WTC11 (cell line): ENCODE data around the gene AKT3. TPM values are rescaled to one million over a fixed set of nuclear protein-coding genes. Genes with fewer than 3 reads are reported as not detected.

Experiments
- ATAC-seq: fragments of 200-7000 bp; cut with Tn5 transposase; 2 replicates; pipeline ENCODE4 v1.10.0; 2021; ENCODE audit warnings: mild to moderate bottlenecking, moderate library complexity
- CTCF ChIA-PET: fragments of 300-600 bp; sonication (Branson Sonifier 250); formaldehyde crosslinking; loops from one replicate; lab custom pipeline; 2021; ENCODE audit warnings: antibody characterized with exemption; lab: Charles Lee
- POLR2A ChIA-PET: fragments of 350-600 bp; sonication (Branson Sonifier 250); formaldehyde crosslinking; loops from one replicate; lab custom pipeline; 2021; ENCODE audit warnings: antibody characterized with exemption; lab: Charles Lee
- DNase-seq: peaks from one replicate; pipeline ENCODE4 v3.0.0; 2021; ENCODE audit warnings: low spot score
- H3K27ac Mint-ChIP-seq: 2 replicates; pipeline ENCODE4 v1.8.0; 2021; ENCODE audit warnings: mixed read lengths
- H3K27me3 Mint-ChIP-seq: 2 replicates; pipeline ENCODE4 v1.8.0; 2021; ENCODE audit warnings: low read depth, mild to moderate bottlenecking, moderate library complexity, mixed read lengths
- H3K36me3 Mint-ChIP-seq: 2 replicates; pipeline ENCODE4 v1.8.0; 2021; ENCODE audit warnings: mixed read lengths
- H3K4me1 Mint-ChIP-seq: 2 replicates; pipeline ENCODE4 v1.8.0; 2022; ENCODE audit warnings: mixed read lengths
- H3K4me3 Mint-ChIP-seq: 2 replicates; pipeline ENCODE4 v1.8.0; 2021; ENCODE audit warnings: mild to moderate bottlenecking, moderate library complexity, mixed read lengths
- H3K9me3 Mint-ChIP-seq: 2 replicates; pipeline ENCODE4 v1.8.0; 2021; ENCODE audit warnings: mixed read lengths
- CREB1 ChIP-seq: sonication (generic); formaldehyde crosslinking; IDR thresholded peaks from 2 replicates; pipeline ENCODE4 v1.8.0; 2023; ENCODE audit warnings: mild to moderate bottlenecking, missing genetic modification reagents
- ETV6 ChIP-seq: sonication (generic); formaldehyde crosslinking; IDR thresholded peaks from 2 replicates; pipeline ENCODE4 v1.8.1; 2022; ENCODE audit warnings: mild to moderate bottlenecking, missing genetic modification reagents
- GABPB1 ChIP-seq: sonication (generic); formaldehyde crosslinking; IDR thresholded peaks from 2 replicates; pipeline ENCODE4 v1.8.1; 2023; ENCODE audit warnings: mild to moderate bottlenecking, missing genetic modification reagents
- IRF1 ChIP-seq: sonication (generic); formaldehyde crosslinking; IDR thresholded peaks from 2 replicates; pipeline ENCODE4 v1.8.0; 2023; ENCODE audit warnings: missing genetic modification reagents
- JAZF1 ChIP-seq: fragments of 250-450 bp; sonication (Bioruptor Pico); IDR thresholded peaks from 2 replicates; pipeline ENCODE4 v1.9.0; 2021; ENCODE audit warnings: moderate library complexity, mild to moderate bottlenecking, inconsistent platforms
- KAT7 ChIP-seq: sonication (generic); formaldehyde crosslinking; IDR thresholded peaks from 2 replicates; pipeline ENCODE4 v1.8.1; 2023; ENCODE audit warnings: missing genetic modification reagents, mild to moderate bottlenecking, borderline replicate concordance
- NFE2L1 ChIP-seq: sonication (generic); formaldehyde crosslinking; IDR thresholded peaks from 2 replicates; pipeline ENCODE4 v1.8.1; 2023; ENCODE audit warnings: missing genetic modification reagents
- NR3C1 ChIP-seq: sonication (generic); formaldehyde crosslinking; conservative IDR thresholded peaks from 2 replicates; pipeline ENCODE4 v1.8.1; 2023; ENCODE audit warnings: low read depth, mild to moderate bottlenecking, missing genetic modification reagents
- PRRX2 ChIP-seq: fragments of 250-450 bp; sonication (Bioruptor Pico); IDR thresholded peaks from 2 replicates; pipeline ENCODE4 v1.8.0; 2021; ENCODE audit warnings: mild to moderate bottlenecking
- SP1 ChIP-seq: sonication (generic); formaldehyde crosslinking; conservative IDR thresholded peaks from 2 replicates; pipeline ENCODE4 v1.8.1; 2022; ENCODE audit warnings: missing genetic modification reagents
- TEAD1 ChIP-seq: sonication (generic); formaldehyde crosslinking; IDR thresholded peaks from 2 replicates; pipeline ENCODE4 v1.8.0; 2022; ENCODE audit warnings: mild to moderate bottlenecking, missing genetic modification reagents
- ZNF281 ChIP-seq: sonication (generic); formaldehyde crosslinking; IDR thresholded peaks from 2 replicates; pipeline ENCODE4 v1.8.0; 2023; ENCODE audit warnings: mild to moderate bottlenecking, missing genetic modification reagents
- ZNF416 ChIP-seq: fragments of 250-450 bp; sonication (Bioruptor Pico); IDR thresholded peaks from 2 replicates; pipeline ENCODE4 v1.9.0; 2021; ENCODE audit warnings: mild to moderate bottlenecking, inconsistent platforms
- total RNA-seq: library from RNA; stranded (reverse); gene quantifications from 3 replicates; pipeline ENCODE4 v1.2.3, GENCODE V29; 2021
- TF ChIP-seq, protein P1 (sequence below): sonication (generic); formaldehyde crosslinking; conservative IDR thresholded peaks from 2 replicates; pipeline ENCODE4 v1.8.1; 2023; ENCODE audit warnings: mild to moderate bottlenecking, low read depth, missing genetic modification reagents, moderate library complexity
- TF ChIP-seq, protein P2 (sequence below): fragments of 200-600 bp; IDR thresholded peaks from 2 replicates; pipeline ENCODE4 v1.8.0; 2022; ENCODE audit warnings: antibody characterized with exemption
- TF ChIP-seq, protein P3 (sequence below): sonication (generic); formaldehyde crosslinking; IDR thresholded peaks from 2 replicates; pipeline ENCODE4 v1.8.1; 2023; ENCODE audit warnings: mild to moderate bottlenecking, missing genetic modification reagents, moderate library complexity

Gene AKT3
- total RNA-seq, 1 experiment from 2014 or later: 38.5 TPM

- TF ChIP-seq IRF1 (CRISPR knock-in tag): no peak
- TF ChIP-seq KAT7 (CRISPR knock-in tag): no peak
- no peak for TF ChIP-seq ZNF416 (CRISPR knock-in tag)
- no peak for TF ChIP-seq NFE2L1 (CRISPR knock-in tag)
- no peak for TF ChIP-seq NR3C1 (CRISPR knock-in tag)
- TF ChIP-seq SP1 (CRISPR knock-in tag): no peak
- no peak for TF ChIP-seq JAZF1 (CRISPR knock-in tag)
- no peak for TF ChIP-seq GABPB1 (CRISPR knock-in tag)
- TF ChIP-seq PRRX2 (CRISPR knock-in tag): no peak
Measured at GRCh38 chr1:243508303-243508713, 341.7 kb downstream of the AKT3 start (continued).

DNA sequence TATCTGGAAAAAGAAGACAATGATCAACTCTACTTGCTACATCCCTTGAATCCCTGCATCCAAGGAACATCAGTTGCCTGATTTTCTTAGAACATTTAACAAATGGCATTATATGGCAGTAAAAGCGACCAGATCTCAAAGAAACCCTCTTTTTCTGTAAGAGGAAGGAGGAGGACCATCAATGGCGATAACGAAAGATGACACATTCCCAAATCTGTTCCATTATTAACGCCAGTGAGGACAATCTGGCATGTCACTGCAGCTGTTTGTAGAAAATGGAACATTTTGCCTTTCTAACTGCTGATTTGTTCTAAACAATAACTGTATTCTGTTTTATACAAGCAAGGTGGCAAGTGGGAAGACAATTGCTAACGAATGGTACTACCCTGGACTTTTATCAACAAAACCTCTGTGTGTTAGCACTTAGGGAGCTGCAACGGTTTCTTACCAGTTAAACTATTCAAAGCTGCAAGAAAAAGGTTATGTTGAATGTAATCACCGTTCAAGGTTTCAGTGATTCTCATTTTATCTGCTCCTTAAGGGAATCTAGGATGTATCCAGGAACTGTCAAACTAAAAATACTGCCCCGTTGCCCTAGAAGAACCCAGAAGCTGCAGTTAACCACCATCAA is 342.3 kb downstream of the AKT3 start:
- POLR2A ChIA-PET: interaction anchor here (0.8 kb wide), 1 partner anchor 98 kb away, joined by 7 read pairs; no protein-coding TSS in a partner anchor
- CTCF ChIA-PET: interaction anchor here (1.1 to 1.5 kb wide), 3 partner anchors 15 to 32 kb away, joined by 3 to 4 read pairs (median 3); no protein-coding TSS in a partner anchor
- ATAC-seq: no peak

DNA sequence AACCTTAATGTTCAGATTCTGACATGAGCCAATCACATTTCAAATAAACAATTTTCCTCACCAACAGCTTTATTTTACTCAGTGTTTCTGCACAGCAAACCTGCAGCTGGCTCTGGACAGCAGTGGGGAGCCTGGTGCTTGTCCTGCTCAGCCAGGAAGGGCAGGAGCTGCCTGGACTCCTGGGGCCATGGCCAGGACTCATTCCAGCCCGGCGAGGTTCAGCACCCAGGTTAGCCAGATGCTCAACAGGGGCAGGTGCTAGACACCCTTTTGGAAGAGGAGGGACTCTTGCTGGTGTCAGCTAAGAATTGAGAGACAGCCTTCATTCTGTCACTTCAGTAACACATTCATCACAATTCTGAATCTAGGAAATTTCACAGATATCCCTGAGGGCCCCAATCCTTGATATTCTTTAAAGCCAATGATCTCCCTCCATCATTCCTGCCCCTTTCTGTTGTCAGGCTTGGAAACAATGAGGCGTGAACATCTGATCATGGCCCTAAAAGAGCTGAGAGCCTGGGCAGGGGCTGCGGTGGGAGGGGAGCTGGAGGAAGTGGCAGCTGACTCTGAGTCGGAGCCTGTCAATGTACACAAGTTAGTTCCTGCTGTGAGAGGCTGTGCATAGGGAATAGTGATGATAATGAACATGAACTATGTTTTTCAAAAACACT is 342.9 kb downstream of the AKT3 start:
- CTCF ChIA-PET: interaction anchor here (1.1 to 1.5 kb wide), 3 partner anchors 14 to 31 kb away, joined by 3 to 4 read pairs (median 3); no protein-coding TSS in a partner anchor
- no peak overlapping the region for H3K4me3 Mint-ChIP-seq
- POLR2A ChIA-PET: no interaction called here
- H3K9me3 Mint-ChIP-seq: no peaks in the 10 kb centered on the region
- H3K4me1 Mint-ChIP-seq: peaks cover 44% of the 10 kb centered on the region
- ATAC-seq (peak; percentile 66), DNase-seq (no peak)
- no peaks in the 10 kb centered on the region for H3K27me3 Mint-ChIP-seq
- peaks cover 19% of the 10 kb centered on the region for H3K36me3 Mint-ChIP-seq
- H3K27ac Mint-ChIP-seq: no peak overlapping the region
- TF ChIP-seq, protein P1, sequence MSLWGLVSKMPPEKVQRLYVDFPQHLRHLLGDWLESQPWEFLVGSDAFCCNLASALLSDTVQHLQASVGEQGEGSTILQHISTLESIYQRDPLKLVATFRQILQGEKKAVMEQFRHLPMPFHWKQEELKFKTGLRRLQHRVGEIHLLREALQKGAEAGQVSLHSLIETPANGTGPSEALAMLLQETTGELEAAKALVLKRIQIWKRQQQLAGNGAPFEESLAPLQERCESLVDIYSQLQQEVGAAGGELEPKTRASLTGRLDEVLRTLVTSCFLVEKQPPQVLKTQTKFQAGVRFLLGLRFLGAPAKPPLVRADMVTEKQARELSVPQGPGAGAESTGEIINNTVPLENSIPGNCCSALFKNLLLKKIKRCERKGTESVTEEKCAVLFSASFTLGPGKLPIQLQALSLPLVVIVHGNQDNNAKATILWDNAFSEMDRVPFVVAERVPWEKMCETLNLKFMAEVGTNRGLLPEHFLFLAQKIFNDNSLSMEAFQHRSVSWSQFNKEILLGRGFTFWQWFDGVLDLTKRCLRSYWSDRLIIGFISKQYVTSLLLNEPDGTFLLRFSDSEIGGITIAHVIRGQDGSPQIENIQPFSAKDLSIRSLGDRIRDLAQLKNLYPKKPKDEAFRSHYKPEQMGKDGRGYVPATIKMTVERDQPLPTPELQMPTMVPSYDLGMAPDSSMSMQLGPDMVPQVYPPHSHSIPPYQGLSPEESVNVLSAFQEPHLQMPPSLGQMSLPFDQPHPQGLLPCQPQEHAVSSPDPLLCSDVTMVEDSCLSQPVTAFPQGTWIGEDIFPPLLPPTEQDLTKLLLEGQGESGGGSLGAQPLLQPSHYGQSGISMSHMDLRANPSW (CRISPR knock-in tag): no peak
- TF ChIP-seq TEAD1: no peak
- TF ChIP-seq GABPB1 (CRISPR knock-in tag): no peak
- TF ChIP-seq, protein P2, sequence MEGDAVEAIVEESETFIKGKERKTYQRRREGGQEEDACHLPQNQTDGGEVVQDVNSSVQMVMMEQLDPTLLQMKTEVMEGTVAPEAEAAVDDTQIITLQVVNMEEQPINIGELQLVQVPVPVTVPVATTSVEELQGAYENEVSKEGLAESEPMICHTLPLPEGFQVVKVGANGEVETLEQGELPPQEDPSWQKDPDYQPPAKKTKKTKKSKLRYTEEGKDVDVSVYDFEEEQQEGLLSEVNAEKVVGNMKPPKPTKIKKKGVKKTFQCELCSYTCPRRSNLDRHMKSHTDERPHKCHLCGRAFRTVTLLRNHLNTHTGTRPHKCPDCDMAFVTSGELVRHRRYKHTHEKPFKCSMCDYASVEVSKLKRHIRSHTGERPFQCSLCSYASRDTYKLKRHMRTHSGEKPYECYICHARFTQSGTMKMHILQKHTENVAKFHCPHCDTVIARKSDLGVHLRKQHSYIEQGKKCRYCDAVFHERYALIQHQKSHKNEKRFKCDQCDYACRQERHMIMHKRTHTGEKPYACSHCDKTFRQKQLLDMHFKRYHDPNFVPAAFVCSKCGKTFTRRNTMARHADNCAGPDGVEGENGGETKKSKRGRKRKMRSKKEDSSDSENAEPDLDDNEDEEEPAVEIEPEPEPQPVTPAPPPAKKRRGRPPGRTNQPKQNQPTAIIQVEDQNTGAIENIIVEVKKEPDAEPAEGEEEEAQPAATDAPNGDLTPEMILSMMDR: no peak
- TF ChIP-seq ETV6 (CRISPR knock-in tag): no peak
- TF ChIP-seq, protein P3, sequence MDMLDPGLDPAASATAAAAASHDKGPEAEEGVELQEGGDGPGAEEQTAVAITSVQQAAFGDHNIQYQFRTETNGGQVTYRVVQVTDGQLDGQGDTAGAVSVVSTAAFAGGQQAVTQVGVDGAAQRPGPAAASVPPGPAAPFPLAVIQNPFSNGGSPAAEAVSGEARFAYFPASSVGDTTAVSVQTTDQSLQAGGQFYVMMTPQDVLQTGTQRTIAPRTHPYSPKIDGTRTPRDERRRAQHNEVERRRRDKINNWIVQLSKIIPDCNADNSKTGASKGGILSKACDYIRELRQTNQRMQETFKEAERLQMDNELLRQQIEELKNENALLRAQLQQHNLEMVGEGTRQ (CRISPR knock-in tag): no peak
- TF ChIP-seq ZNF281: no peak

More for the DNA sequence above, 342.3 kb downstream of the AKT3 start:
- no peak overlapping the region for H3K4me3 Mint-ChIP-seq
- TF ChIP-seq ZNF416 (CRISPR knock-in tag) (no peak), CREB1 (no peak), ZNF281 (no peak), NR3C1 (CRISPR knock-in tag) (no peak)
- H3K9me3 Mint-ChIP-seq: no peaks in the 10 kb centered on the region
- DNase-seq: no peak
- no peaks in the 10 kb centered on the region for H3K27me3 Mint-ChIP-seq
- H3K36me3 Mint-ChIP-seq: peaks cover 14% of the 10 kb centered on the region
- no peak overlapping the region for H3K27ac Mint-ChIP-seq
- peaks cover 38% of the 10 kb centered on the region for H3K4me1 Mint-ChIP-seq
